Stromal cell of bone marrow (primary cell): Measurements from ENCODE around the gene SLAMF6.
"Not testable (repeated sequence)": the region's sequence is repeated elsewhere in the genome, so short reads cannot be mapped to it uniquely, and the experiment has no call there.

Source experiments
- DNase-seq: peaks from one replicate; pipeline ENCODE4 v3.0.0-alpha.2; 2012; ENCODE audit warnings: low read depth

The SLAMF6 gene

DNA sequence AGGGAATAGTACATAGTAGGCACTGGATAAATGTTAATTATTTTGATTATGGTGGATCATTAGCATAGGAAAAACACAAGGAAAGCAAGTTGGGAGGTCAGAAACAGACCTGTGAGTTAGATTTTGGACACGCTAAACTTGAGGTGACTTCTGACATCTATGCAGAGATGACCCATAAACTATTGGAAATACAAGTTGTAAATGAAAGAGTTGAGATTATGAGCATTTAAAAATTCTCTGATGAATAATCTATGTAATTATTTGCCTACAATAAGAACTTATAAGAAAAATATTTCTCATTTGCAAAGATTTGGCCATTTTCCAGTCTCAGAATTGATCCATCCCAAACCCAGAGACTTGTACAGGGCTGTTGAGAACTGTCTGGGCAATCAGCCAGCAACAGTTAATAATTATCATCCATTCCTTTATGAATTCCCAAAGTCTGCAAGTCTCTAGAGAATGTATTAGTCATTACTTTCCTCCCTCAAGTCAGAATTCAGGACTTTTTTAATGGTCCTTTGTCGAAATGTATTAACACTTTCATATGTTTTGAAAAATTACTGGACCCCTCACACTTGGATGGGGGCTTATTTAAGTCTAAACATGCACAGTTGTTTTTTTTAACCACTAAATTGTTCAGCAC lies 19.4 kb upstream of the SLAMF6 start:
- no peak for DNase-seq

DNA sequence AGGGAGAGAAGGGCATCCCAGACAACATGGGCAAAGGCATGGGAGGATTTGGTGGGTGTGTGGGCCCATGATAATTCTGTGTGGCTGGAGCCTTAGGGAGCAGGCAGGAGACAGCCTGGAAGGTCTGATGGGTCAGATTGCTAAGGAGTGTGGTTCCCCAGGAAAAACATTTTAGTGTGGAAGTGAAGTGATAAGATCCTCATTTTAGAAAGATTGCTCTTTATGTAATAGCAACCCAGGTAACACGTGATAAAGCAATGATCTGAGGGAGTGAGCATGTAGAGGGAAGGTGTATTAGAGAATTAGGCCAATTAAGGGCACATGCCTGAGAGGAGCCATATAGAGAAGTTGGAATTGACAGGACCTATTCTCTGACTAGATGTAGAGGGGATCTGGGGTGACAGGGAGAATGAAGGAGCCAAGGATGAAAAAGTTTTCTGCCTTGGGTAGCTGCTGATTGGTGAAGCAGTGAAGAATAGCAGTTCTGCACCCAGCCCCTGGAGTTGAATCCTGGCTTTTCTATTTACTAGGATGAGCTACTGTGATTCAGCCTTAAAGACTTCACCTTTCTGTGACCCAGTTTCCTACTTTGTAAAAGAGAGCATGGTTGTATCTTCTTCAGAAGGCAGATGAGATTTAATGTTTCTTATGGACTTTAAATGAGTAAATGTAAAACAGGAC lies 18.7 kb upstream of the SLAMF6 start:
- DNase-seq: no peak

DNA sequence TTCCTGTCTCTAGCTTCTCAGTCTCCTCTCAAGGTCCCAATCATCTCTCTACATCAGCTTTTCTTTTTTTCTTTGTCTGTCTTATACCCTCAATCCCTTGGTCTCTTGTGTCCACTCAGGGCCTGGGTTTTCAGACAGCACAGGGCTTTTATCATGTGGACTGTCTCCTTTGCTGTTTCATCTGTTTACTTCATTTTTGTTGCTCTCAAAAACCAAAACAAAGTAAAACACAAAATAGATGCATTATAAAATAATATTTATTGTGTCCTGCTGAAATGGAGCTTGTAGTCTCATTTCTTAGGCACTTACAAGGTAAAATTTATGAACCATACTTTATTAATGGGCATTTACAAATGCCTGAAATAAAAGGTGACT lies 17.8 kb upstream of the SLAMF6 start:
- DNase-seq: no peak

DNA sequence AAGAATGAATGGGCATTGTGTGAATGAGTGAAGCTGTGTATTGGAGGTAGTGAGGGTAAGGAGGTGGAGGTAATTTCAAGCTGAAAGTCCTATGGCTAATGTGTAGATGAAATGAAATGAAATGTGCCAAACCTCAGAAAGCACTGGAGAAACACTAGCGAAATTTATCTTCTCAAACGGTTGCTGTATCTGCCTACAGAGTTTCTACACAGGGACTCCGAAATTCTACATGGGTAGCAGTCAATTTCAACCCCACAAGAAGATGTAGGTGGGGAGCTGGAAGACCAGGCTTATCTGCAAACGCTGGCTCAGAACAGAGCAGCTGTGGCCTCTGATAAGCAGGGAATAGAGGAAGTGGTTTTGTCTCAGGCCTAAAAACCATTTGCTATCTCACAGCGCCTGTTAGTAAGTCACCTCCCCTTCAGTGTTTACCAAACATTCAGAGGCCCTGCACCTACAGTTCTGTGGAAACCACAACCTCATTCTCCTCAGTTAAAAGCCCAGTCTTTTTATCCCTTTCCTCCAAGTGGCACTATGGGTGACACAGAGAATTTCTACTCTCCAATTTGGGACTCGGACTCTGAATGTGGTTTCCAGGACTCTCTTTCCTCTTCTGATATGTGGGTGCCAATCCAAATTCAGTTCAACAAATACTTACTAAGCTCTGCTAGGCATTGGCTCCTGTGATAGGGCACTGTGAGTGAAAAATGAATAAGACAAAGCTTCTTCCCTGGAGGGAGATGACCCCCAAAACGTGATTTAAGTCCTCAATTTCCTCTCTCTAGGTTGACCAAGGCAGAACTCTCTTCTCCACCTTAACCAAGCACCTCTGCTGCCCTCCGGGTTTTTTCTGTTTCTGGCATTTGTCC lies 17.2 kb upstream of the SLAMF6 start:
- DNase-seq: no peak

DNA sequence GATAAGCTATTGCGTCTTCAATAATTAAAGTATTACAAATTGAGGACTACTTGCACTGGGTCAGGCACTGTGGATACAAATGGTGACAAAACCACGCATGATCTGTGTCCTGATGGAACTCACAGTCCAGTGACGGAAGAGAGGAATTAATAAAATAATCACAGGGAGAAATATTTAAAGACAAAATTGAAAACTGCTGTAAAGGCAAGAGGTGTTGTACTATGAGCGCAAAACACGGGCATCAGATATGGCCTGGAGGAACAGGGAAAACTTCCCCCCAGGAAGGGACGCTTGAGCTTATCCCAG lies 16.6 kb upstream of the SLAMF6 start:
- DNase-seq: no peak

- no peak for DNase-seq
Measured at GRCh38 chr1:160538985-160539651, 16.1 kb upstream of the SLAMF6 start.

GRCh38 chr1:160537714-160538665 lies 14.9 kb upstream of the SLAMF6 start:
- no peak for DNase-seq

GRCh38 chr1:160534823-160535605 lies 12.0 kb upstream of the SLAMF6 start:
- DNase-seq: no peak

- DNase-seq: not testable (repeated sequence)
Measured at GRCh38 chr1:160532557-160532813, 9.4 kb upstream of the SLAMF6 start.

DNA sequence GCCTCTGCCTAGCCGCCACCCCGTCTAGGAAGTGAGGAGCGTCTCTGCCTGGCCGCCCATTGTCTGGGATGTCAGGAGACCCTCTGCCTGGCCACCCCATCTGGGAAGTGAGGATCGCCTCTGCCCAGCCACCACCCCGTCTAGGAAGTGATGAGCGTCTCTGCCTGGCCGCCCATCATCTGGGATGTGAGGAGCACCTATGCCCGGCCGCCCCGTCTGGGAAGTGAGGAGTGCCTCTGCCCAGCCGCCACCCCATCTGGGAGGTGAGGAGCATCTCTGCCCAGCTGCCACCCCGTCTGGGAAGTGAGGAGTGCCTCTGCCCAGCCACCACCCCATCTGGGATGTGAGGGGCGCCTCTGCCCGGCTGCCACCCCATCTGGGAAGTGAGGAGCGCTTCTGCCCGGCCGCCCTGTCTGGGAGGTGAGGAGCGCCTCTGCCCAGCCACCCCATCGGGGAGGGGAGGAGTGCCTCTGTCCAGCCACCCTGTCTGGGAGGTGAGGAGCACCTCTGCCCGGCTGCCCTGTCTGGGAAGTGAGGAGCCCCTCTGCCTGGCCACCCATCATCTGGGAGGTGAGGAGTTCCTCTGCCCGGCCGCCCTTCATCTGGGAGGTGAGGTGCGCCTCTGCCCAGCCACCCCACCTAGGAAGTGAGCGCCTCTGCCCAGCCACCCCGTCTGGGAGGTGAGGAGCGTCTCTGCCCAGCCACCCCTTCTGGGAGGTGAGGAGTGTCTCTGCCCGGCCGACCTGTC lies 8.9 kb upstream of the SLAMF6 start:
- not testable (repeated sequence) for DNase-seq

GRCh38 chr1:160529401-160529952 lies 6.4 kb upstream of the SLAMF6 start:
- not testable (repeated sequence) for DNase-seq

- not testable (repeated sequence) for DNase-seq
Measured at GRCh38 chr1:160523789-160524188, 734 bp upstream of the SLAMF6 start.

GRCh38 chr1:160522136-160522535 lies 919 bp downstream of the SLAMF6 start:
- DNase-seq: no peak

- DNase-seq: no peak
Measured at GRCh38 chr1:160521554-160521953, 1.5 kb downstream of the SLAMF6 start.

DNA sequence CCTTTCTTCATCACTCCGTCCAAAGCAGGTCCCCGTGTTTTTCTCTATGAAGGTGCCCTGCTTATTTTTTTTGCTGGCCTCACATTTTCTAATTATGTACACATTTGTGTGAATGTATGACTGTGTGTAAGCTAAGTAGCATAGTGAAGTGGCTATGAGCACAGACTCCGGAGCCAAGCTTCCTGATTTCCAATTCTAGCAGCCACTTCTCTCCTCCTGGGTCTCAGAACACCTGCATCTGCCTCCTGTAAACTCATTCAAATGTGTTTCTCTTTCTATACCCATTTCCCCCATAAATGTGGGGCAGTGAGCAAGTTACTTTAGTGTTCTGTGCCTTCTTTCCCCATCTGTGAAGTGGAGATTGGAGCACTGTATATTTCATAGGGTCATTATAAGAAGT lies 2.1 kb downstream of the SLAMF6 start:
- no peak for DNase-seq

GRCh38 chr1:160520582-160520981 lies 2.5 kb downstream of the SLAMF6 start:
- DNase-seq: no peak

GRCh38 chr1:160519642-160520435 lies 3.2 kb downstream of the SLAMF6 start:
- DNase-seq: no peak

DNA sequence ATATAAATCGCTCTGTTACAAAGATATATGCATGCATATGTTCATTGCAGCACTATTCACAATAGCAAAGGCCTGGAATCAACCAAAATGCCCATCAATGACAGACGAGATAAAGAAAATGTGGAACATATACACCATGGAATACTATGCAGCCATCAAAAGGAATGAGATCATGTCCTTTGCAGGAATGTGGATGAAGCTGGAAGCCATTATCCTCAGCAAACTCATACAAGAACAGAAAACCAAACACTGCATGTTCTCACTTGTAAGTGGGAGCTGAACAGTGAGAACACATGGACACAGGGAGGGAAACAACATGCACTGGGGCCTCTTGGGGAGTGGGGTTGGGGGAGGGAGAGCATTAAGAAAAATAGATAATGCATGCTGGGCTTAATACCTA lies 5.5 kb downstream of the SLAMF6 start:
- not testable (repeated sequence) for DNase-seq

- DNase-seq: not testable (repeated sequence)
Measured at GRCh38 chr1:160515908-160516307, 7.1 kb downstream of the SLAMF6 start.
